GM12878 (cell line): ENCODE results near the gene NCKAP5. TPM values are rescaled to one million over a fixed set of nuclear protein-coding genes. Genes with fewer than 3 reads are reported as not detected.

Source experiments
- ATAC-seq: fragments of 200-7000 bp; cut with Tn5 transposase; 3 replicates; pipeline ENCODE4 v1.9.1; 2020; ENCODE audit warnings: mild to moderate bottlenecking, moderate library complexity
- BruUV-seq: library from RNA; stranded (reverse); fragments of 400-500 nt; replicated peaks from 2 replicates; lab custom pipeline; 2021; lab: Mats Ljungman, UMichigan
- CTCF ChIA-PET: fragments of 300-600 bp; sonication (Branson Sonifier 250); formaldehyde crosslinking; extraction: SDS; loops from one replicate; lab custom pipeline; 2021; ENCODE audit warnings: inconsistent platforms; lab: Yijun Ruan, JAX
- POLR2A ChIA-PET: fragments of 350-600 bp; formaldehyde crosslinking; extraction: SDS; loops from one replicate; lab custom pipeline; 2021; ENCODE audit warnings: inconsistent platforms; lab: Charles Lee
- RAD21 ChIA-PET: fragments of 300-600 bp; sonication (Branson Sonifier 250); formaldehyde crosslinking; loops from one replicate; lab custom pipeline; 2023; ENCODE audit warnings: antibody characterized with exemption; ENCODE audit not compliant: unreplicated experiment; lab: Charles Lee
- SMC1A ChIA-PET: fragments of 300-600 bp; sonication (Branson Sonifier 250); formaldehyde crosslinking; loops from one replicate; lab custom pipeline; 2023; ENCODE audit not compliant: unreplicated experiment, uncharacterized antibody; lab: Charles Lee
- DNase-seq: peaks from one replicate; pipeline ENCODE4 v3.0.0-alpha.2; 2011; ENCODE audit warnings: low read depth, low spot score
- FAIRE-seq: peaks from 3 replicates; lab custom pipeline; 2011; peaks lifted over from hg19 to GRCh38; lab: Jason Lieb, UNC
- H2AFZ ChIP-seq: 2 replicates; pipeline ENCODE4 v1.6.0; 2011; ENCODE audit warnings: low read depth, low read length, control low read depth; ENCODE audit not compliant: control insufficient read depth
- H3K27ac ChIP-seq: 2 replicates; pipeline ENCODE4 v1.5.1; 2011; ENCODE audit warnings: control low read depth; ENCODE audit not compliant: control insufficient read depth, insufficient read depth
- H3K27me3 ChIP-seq, 2 experiments: replicated peaks in 1 of 2; 2 replicates each; pipeline versions ENCODE4 v1.6.0 to v1.6.1; 2011; ENCODE audit warnings: low read length in 1 of 2; ENCODE audit not compliant: control insufficient read depth in 2 of 2, insufficient read depth in 2 of 2
- H3K36me3 ChIP-seq, 2 experiments: 2 replicates each; pipeline ENCODE4 v1.5.1; 2011; ENCODE audit warnings: low read length in 1 of 2; ENCODE audit not compliant: control insufficient read depth in 2 of 2, insufficient read depth in 2 of 2
- H3K4me1 ChIP-seq: 2 replicates; pipeline ENCODE4 v1.6.1; 2011; ENCODE audit warnings: mild to moderate bottlenecking, low read length, moderate library complexity, mixed read lengths; ENCODE audit not compliant: control insufficient read depth, insufficient read depth
- H3K4me2 ChIP-seq: 2 replicates; pipeline ENCODE4 v1.6.0; 2011; ENCODE audit warnings: control low read depth; ENCODE audit not compliant: control insufficient read depth, insufficient read depth
- H3K4me3 ChIP-seq: fragments of 200-600 bp; sonication (generic); 2 replicates; pipeline ENCODE4 v1.5.1; 2016
- H3K79me2 ChIP-seq: 2 replicates; pipeline ENCODE4 v1.6.0; 2011; ENCODE audit warnings: low read length; ENCODE audit not compliant: control insufficient read depth, insufficient read depth
- H3K9ac ChIP-seq: 2 replicates; pipeline ENCODE4 v1.8.0; 2011; ENCODE audit warnings: low read length, control low read depth, mixed read lengths; ENCODE audit not compliant: control insufficient read depth, insufficient read depth
- H3K9me3 ChIP-seq: replicated peaks from 3 replicates; pipeline ENCODE4 v1.5.1; 2011; ENCODE audit warnings: mild to moderate bottlenecking, low read length; ENCODE audit not compliant: control insufficient read depth, insufficient read depth
- H4K20me1 ChIP-seq: 2 replicates; pipeline ENCODE4 v1.6.0; 2011; ENCODE audit not compliant: control insufficient read depth, insufficient read depth
- ASH2L ChIP-seq: fragments of 300-600, 200-600 bp; sonication (generic); IDR thresholded peaks from 2 replicates; pipeline ENCODE4 v1.6.1; 2017; ENCODE audit warnings: low read depth, mild to moderate bottlenecking, borderline replicate concordance
- BCL11A ChIP-seq: IDR thresholded peaks from 2 replicates; pipeline ENCODE4 v1.6.1; 2011; ENCODE audit warnings: low read depth, low read length
- CREB1 ChIP-seq: IDR thresholded peaks from 2 replicates; pipeline ENCODE4 v1.6.1; 2012; ENCODE audit warnings: low read depth, mild to moderate bottlenecking, inconsistent platforms
- EZH2 ChIP-seq: IDR thresholded peaks from 2 replicates; pipeline ENCODE4 v1.6.1; 2012; ENCODE audit warnings: low read depth, mild to moderate bottlenecking, control low read depth, inconsistent platforms, low read length, borderline replicate concordance; ENCODE audit not compliant: control insufficient read depth
- FOXK2 ChIP-seq: fragments of 450-650 bp; IDR thresholded peaks from 2 replicates; pipeline ENCODE4 v1.6.1; 2017; ENCODE audit warnings: mild to moderate bottlenecking, moderate library complexity
- MEF2A ChIP-seq: IDR thresholded peaks from 2 replicates; pipeline ENCODE4 v1.6.1; 2011; ENCODE audit warnings: low read depth, mild to moderate bottlenecking, low read length, moderate library complexity; ENCODE audit not compliant: insufficient read depth
- MYB ChIP-seq: fragments of 150-350 bp; IDR thresholded peaks from 2 replicates; pipeline ENCODE4 v1.6.1; 2014; ENCODE audit warnings: mild to moderate bottlenecking, low read depth, low read length, borderline replicate concordance
- NFXL1 ChIP-seq: fragments of 450-650 bp; IDR thresholded peaks from 2 replicates; pipeline ENCODE4 v1.6.1; 2017; ENCODE audit warnings: antibody characterized with exemption, mild to moderate bottlenecking, borderline replicate concordance
- NR2C2 ChIP-seq: IDR thresholded peaks from 2 replicates; pipeline ENCODE4 v1.6.1; 2011; ENCODE audit warnings: borderline replicate concordance, low read depth; ENCODE audit not compliant: control insufficient read depth, insufficient read length
- RUNX3 ChIP-seq: IDR thresholded peaks from 2 replicates; pipeline ENCODE4 v1.6.1; 2012; ENCODE audit warnings: low read length, inconsistent platforms
- TCF12 ChIP-seq: IDR thresholded peaks from 2 replicates; pipeline ENCODE4 v1.6.1; 2011; ENCODE audit warnings: low read depth, mild to moderate bottlenecking, low read length
- YBX1 ChIP-seq: fragments of 450-650 bp; IDR thresholded peaks from 2 replicates; pipeline ENCODE4 v1.6.1; 2016; ENCODE audit warnings: antibody characterized with exemption
- ZNF384 ChIP-seq: IDR thresholded peaks from 2 replicates; pipeline ENCODE4 v1.6.1; 2012; ENCODE audit warnings: low read depth, mild to moderate bottlenecking, low read length, improper control_type of control experiment, borderline replicate concordance
- WGBS: methylation state at CpG from one replicate; pipeline ENCODE4 v1.1.6; 2016; ENCODE audit warnings: low lambda C conversion rate; ENCODE audit not compliant: insufficient replicate concordance, insufficient coverage; ENCODE audit errors: missing lambda C conversion rate; 5-methylcytosine and 5-hydroxymethylcytosine counted together
- in situ Hi-C: fragments of 300-500 bp; cut with MboI; formaldehyde crosslinking; loops from 9 replicates; pipeline ENCODE4 v1.14.3; 2018; ENCODE audit warnings: mixed read lengths
- intact Hi-C: fragments of 100-400 bp; cut with micrococcal nuclease; formaldehyde crosslinking; loops from one replicate; pipeline ENCODE4 v1.14.2; 2022; ENCODE audit not compliant: unreplicated experiment
- polyA plus RNA-seq, 11 experiments: library from polyadenylated mRNA; depleted of rRNA in 4 of 11; unstranded in 6 of 11; stranded (reverse) in 5 of 11; fragments of >200 nt; fragmentation: Nextera tagmentation in 4 of 11; fragmentation: Illumina TruSeq in 1 of 11; extraction: Ambion mirVana in 4 of 11; extraction: Trizol in 1 of 11; gene quantifications; 1 replicate in 1 of 11; 2 replicates in 10 of 11; pipeline versions ENCODE4 v1.2.1 to v1.2.3, GENCODE V29; 2011 to 2016; ENCODE audit warnings: inconsistent platforms in 2 of 11, missing spikeins in 2 of 11, low read depth in 1 of 11
- total RNA-seq, 4 experiments: library from RNA; depleted of rRNA in 3 of 4; stranded (reverse); fragments of >200 nt in 3 of 4; fragmentation: Illumina TruSeq in 1 of 4; extraction: Trizol in 1 of 4; gene quantifications; 2 replicates each; pipeline versions ENCODE4 v1.2.1 to v1.2.3, GENCODE V29; 2013 to 2021
- TF ChIP-seq, protein P1 (sequence below): fragments of 450-650 bp; IDR thresholded peaks from 2 replicates; pipeline ENCODE4 v1.6.1; 2017; ENCODE audit warnings: borderline replicate concordance
- TF ChIP-seq, protein P2 (sequence below): fragments of 450-650 bp; formaldehyde crosslinking; IDR thresholded peaks from 2 replicates; pipeline ENCODE4 v1.4.0; 2022; ENCODE audit warnings: mild to moderate bottlenecking, moderate library complexity

NCKAP5 gene
- total and polyA plus RNA-seq, 10 of the 15 experiments (the other 5 are each of a cell fraction or from before 2014, with no cell fraction given): 0.06 to 0.44 (median 0.16) TPM

DNA sequence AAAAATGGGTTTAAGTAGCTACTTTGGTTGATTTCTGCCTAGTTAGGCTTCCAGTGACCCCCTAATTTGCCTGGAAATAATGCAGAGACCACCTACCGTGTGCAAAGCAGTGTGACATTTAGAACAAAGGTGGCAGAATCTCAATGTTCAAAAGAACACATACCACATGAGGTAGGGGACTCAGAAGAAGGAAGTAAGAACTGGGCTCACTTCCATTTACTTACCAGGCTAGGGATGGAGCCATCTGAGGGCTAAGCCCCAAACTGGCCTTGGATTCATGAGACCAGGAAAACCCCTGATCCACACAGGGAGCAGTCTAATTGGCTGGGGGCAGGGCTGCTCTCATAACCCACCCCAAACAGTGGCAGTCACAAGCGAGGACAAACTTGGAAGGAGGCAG is 190.7 kb downstream of the NCKAP5 start:
- POLR2A ChIA-PET: interaction anchor here (0.5 kb wide), 1 partner anchor 115 kb away, joined by 4 read pairs; no protein-coding TSS in a partner anchor
- H3K79me2 ChIP-seq: no peaks in the 10 kb centered on the region
- DNase-seq (no peak), ATAC-seq (no peak), FAIRE-seq (no peak)
- SMC1A ChIA-PET: interaction anchor here (1.1 to 1.5 kb wide), 2 partner anchors 10 to 40 kb away, joined by 3 read pairs; no protein-coding TSS in a partner anchor
- no peaks in the 10 kb centered on the region for H3K27me3 ChIP-seq
- H3K36me3 ChIP-seq: no peaks in the 10 kb centered on the region
- in situ Hi-C loops (no loop called here), intact Hi-C loops (no loop called here)
- H3K9ac ChIP-seq: no peak overlapping the region
- CTCF ChIA-PET: no interaction called here
- H4K20me1 ChIP-seq: no peaks in the 10 kb centered on the region
- H3K4me2 ChIP-seq: no peak overlapping the region
- TF ChIP-seq BCL11A (no peak), ASH2L (no peak), RUNX3 (no peak), TCF12 (no peak), FOXK2 (no peak), NFXL1 (no peak)
- H3K4me1 ChIP-seq: no peaks in the 10 kb centered on the region
- no TSS peak for BruUV-seq
- RAD21 ChIA-PET: no interaction called here
- H3K9me3 ChIP-seq: no peaks in the 10 kb centered on the region
- no peak overlapping the region for H2AFZ ChIP-seq
- 0% methylated on average over 2 of the region's 2 CpGs for WGBS
- H3K27ac ChIP-seq: no peak overlapping the region
- no peak overlapping the region for H3K4me3 ChIP-seq

DNA sequence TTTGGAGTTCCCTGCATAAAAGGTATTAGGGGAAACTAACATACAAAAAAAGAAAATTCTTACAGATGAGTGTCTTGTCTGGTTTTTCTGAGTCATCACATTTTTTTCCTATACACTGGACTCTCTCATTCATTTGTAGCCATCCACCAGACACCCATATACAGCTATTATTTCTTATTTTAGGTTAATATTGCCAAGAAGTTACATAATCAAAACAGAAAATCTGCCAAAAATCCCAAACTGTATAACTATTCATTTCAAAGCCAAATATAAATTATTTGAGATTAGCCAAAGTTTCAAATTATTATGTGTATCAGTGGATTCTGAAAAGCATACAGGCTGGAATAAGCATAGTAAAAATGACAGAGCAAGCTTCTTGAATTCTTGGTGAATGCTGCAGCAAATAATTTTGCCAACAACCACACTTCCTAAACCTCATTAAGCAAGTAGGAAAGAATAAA is 191.2 kb downstream of the NCKAP5 start:
- Histone ChIP-seq H2AFZ (no peak overlapping the region), H3K4me3 (no peak overlapping the region), H3K4me2 (no peak overlapping the region), H3K9ac (no peak overlapping the region), H3K4me1 (no peaks in the 10 kb centered on the region), H4K20me1 (no peaks in the 10 kb centered on the region), H3K79me2 (no peaks in the 10 kb centered on the region), H3K27me3 (no peaks in the 10 kb centered on the region), H3K9me3 (no peaks in the 10 kb centered on the region), H3K36me3 (no peaks in the 10 kb centered on the region), H3K27ac (no peak overlapping the region)
- DNase-seq (no peak), FAIRE-seq (no peak), ATAC-seq (no peak)
- in situ Hi-C loops: no loop called here
- BruUV-seq: no TSS peak
- ChIA-PET SMC1A (interaction anchor here (1.0 kb wide), 1 partner anchor 121 kb away, joined by 3 read pairs; no protein-coding TSS in a partner anchor), RAD21 (no interaction called here), CTCF (no interaction called here), POLR2A (interaction anchor here (0.5 kb wide), 1 partner anchor 114 kb away, joined by 4 read pairs; no protein-coding TSS in a partner anchor)
- intact Hi-C loops: no loop called here
- no peak for TF ChIP-seq MYB
- no peak for TF ChIP-seq MEF2A
- TF ChIP-seq ZNF384: no peak
- no peak for TF ChIP-seq EZH2
- TF ChIP-seq, protein P1, sequence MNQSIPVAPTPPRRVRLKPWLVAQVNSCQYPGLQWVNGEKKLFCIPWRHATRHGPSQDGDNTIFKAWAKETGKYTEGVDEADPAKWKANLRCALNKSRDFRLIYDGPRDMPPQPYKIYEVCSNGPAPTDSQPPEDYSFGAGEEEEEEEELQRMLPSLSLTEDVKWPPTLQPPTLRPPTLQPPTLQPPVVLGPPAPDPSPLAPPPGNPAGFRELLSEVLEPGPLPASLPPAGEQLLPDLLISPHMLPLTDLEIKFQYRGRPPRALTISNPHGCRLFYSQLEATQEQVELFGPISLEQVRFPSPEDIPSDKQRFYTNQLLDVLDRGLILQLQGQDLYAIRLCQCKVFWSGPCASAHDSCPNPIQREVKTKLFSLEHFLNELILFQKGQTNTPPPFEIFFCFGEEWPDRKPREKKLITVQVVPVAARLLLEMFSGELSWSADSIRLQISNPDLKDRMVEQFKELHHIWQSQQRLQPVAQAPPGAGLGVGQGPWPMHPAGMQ: no peak
- TF ChIP-seq YBX1: no peak
- no peak for TF ChIP-seq NR2C2
- TF ChIP-seq, protein P2, sequence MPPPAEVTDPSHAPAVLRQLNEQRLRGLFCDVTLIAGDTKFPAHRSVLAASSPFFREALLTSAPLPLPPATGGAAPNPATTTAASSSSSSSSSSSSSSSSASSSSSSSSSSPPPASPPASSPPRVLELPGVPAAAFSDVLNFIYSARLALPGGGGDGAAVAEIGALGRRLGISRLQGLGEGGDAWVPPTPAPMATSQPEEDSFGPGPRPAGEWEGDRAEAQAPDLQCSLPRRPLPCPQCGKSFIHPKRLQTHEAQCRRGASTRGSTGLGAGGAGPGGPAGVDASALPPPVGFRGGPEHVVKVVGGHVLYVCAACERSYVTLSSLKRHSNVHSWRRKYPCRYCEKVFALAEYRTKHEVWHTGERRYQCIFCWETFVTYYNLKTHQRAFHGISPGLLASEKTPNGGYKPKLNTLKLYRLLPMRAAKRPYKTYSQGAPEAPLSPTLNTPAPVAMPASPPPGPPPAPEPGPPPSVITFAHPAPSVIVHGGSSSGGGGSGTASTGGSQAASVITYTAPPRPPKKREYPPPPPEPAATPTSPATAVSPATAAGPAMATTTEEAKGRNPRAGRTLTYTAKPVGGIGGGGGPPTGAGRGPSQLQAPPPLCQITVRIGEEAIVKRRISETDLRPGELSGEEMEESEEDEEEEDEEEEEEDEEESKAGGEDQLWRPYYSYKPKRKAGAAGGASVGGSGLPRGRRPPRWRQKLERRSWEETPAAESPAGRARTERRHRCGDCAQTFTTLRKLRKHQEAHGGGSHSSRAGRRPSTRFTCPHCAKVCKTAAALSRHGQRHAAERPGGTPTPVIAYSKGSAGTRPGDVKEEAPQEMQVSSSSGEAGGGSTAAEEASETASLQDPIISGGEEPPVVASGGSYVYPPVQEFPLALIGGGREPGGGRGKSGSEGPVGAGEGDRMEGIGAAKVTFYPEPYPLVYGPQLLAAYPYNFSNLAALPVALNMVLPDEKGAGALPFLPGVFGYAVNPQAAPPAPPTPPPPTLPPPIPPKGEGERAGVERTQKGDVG (CRISPR knock-in tag): no peak
- no peak for TF ChIP-seq CREB1
- no peak for TF ChIP-seq TCF12
